Stimulated activated CD8-positive, alpha-beta memory T cell treated with anti-CD3 and anti-CD28 coated beads, Interleukin-15, amount 100 ng/mL, for 48 hours (primary cell): ENCODE data around the gene NOS1AP.
"Not testable (repeated sequence)": the region's sequence is repeated elsewhere in the genome, so short reads cannot be mapped to it uniquely, and the experiment has no call there.

Experiments
- DNase-seq, 2 donors: peaks; one replicate each; pipeline ENCODE4 v3.0.0-alpha.2; 2020; ENCODE audit warnings: low read depth in 2 of 2

NOS1AP gene

GRCh38 chr1:162195567-162195966, 126.1 kb downstream of the NOS1AP start:
- DNase-seq: no peak

GRCh38 chr1:162196387-162196786, 126.9 kb downstream of the NOS1AP start:
- no peak for DNase-seq

DNA sequence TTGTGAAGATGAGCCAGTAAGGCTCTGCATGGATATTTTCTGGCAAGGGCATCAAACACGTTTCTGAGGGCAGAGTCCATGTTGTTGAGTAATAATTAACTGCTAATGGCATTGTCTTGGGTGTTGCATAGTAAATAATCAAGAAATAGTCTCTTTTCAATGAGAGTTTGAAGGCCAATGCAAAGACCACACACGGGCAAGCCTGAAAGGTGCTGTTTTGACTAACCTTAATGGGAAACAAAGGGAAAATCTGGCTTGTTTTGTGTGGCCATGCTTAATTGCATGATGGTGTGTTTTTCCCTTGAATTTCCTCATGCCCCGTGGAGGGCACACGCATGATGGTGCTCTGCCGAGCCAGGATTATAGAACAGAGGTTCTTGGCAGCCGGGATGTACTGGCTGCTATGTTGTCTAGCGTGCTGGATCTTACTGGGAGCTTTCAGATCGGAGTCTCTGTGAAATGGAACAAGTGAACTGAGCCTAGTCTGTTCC, 127.6 kb downstream of the NOS1AP start:
- no peak for DNase-seq

DNA sequence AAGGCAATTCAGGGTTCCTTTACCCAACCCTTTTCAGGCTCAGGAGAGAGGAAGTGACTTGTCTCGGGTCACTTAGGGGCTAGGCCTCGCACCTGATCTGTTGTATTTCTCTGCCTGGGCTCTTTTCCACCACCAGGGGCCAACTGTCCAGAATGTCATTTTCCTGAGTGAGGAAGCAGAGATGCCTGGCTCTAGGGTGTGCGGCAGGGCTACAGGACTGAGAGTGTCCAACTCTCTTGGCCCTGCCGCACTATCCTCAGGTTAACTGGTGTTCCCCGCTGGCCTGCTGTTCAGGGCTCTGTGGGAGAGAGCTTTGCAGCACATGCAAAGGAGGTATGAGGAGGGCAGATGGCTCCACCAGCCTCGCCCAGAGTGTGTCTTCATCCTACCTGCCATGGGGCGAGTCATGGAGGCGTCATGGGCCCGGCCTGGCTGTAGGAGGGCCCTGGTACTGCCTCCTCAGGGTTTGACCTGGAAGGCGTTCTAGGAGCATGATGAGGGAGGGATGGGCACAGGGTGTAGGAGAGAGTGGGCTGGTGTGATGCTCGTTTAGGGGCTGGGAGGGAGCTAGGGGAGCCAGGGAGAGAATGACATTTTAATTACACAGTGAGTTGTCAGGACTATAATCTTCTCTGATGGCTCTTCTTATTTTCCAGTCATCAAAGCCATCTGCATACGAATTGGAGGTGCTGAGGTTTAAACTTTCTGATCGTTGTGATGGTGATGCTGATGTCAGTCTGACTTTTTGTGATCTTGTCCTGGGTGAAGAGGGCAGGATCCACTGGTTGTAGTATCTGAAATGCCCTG, 128.3 kb downstream of the NOS1AP start:
- DNase-seq: no peak

DNA sequence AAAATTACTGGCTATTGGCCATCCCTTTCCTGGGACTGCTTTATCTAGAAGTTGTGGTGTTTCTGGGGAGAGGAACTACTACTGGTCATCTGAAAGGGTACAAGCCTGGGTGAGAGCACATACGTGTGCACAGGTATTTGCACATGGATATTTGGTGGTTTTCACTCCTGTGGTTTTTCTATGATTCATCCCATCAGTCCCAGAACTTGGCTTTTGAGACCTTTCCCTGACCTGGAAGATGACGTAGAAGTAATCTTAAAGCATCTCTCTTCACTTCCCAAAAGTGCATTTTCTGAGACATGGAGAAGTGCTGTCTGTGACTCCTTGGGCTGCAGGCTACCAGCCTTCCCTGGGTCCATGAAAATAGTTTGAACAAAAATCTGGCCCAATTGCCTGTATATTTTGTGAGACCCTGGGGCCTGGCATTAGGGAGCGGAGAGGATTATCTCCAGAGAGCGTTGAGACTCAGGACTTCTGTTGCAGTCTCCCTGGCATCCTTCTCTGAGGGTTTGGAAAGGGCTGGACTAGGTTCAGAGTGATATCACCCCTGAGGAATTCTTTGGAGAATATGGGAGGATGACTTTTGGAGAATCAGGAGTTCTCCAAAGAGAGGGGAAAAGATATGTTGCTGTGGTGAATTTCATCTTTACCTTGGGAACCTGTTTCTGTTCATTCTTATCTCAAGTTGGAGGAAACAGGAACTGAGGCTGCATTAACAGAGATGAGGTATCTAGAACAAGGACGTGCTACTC, 130.8 kb downstream of the NOS1AP start:
- DNase-seq: no peak

DNA sequence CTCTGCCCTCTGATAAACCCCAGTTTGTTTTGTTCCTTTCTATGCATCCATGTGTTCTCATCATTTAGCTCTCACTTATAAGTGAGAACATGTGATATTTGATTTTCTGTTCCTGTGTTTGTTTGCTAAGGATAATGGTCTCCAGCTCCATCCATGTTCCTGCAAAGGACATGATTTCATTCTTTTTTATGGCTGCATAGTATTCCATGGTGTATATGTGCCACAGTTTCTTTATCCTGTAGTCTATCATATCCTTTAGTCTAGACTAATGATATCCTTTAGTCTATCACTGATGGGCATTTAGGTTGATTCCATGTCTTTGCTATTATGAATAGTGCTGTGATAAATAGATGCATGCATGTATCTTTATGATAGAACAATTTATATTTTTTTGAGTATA, 131.6 kb downstream of the NOS1AP start:
- DNase-seq: not testable (repeated sequence)

DNA sequence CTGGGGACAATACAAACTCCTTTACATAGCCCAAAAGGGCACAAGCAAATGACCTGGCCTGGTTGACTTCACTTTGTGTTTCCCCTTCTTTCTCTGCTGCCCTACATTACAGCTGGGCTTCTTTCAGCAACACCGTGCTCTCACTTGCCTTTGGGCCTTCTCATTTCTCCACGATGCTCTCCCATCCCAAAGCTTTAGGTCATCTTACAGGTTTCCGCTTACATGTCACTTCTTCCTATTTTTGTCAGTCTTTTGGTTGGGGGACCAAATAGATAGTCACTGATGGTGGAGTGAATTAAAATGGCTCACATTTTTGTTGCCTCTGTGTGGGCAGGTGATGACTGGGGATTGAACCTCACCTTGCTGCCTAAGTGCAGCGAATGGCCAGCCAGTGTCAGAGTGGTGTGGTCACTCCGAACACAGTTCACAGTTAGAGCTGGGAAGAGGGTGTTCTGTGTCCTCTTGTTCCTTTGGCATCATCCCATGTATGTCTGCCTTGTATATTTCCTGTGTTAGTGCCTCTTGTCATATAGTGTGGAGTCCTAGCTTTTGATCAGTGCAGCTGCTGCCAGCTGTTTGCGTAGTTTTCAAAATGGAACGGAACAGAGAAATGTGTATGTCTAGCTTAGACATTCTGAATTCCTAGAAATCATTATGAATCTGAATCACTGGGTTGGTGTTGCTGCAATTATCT, 134.8 kb downstream of the NOS1AP start:
- DNase-seq: no peak

GRCh38 chr1:162204823-162205155, 135.3 kb downstream of the NOS1AP start:
- no peak for DNase-seq

- DNase-seq: no peak
Measured at GRCh38 chr1:162206300-162206699, 136.8 kb downstream of the NOS1AP start.

DNA sequence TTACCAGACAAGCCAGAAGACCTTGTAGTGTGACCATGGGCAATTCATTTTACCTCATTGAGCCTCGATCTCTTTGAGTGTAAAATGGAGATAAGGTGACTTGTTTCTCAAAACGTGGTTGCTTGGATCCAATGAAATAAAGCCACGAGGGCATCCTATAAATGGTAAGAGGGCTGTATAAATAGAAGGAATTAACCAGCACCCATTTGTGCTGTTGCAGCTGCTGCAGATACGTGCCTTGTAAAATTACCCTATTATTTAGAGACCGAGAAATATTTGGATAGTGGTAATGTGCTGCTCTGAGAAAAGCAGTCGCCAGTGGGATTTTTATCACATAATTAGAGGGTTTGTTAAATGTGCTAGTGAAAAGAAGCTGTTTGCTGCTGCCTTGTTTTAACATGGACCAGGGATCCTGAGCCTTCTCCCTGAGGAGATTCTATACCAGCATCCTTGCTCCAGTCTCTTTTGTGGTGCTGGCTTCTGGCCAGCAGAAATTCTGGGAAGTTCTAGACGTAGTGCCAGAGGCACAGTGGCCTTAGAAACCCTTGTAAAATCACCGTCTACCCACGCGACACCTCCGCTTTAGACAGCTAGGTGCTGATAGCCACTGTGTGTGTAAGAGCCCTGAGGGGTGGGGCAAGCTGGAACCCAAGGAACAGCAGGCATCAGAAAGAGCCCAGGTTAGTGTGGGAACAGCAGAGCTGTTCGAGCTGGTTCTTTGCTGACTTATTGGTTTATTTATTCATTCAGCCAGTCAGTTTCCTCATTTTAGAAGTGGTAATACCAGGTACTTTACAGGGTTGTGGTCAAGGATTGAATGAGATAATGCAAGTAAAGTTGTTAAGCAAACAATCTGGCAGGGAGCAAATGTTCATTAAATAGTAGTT, 137.5 kb downstream of the NOS1AP start:
- DNase-seq: no peak

DNA sequence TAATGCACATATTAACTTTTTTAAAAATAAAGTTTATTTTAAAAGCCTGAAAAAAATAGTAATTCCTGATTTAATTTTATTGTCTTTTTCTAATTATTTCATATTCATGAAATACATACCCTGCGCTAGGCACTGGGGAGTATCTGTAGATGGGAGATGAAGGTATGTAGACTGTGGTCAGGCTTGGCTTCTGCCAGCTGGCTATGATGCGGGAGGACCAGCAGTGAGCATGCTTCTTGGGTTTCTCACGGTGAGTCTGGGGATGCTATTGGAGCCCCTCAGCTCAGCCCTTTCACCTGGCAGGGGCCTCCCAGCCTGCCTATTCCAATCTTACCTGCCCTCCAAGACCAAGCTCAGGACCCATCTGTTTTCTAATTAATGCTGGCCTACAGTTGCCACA, 138.4 kb downstream of the NOS1AP start:
- no peak for DNase-seq

GRCh38 chr1:162210196-162210595, 140.7 kb downstream of the NOS1AP start:
- DNase-seq: no peak

DNA sequence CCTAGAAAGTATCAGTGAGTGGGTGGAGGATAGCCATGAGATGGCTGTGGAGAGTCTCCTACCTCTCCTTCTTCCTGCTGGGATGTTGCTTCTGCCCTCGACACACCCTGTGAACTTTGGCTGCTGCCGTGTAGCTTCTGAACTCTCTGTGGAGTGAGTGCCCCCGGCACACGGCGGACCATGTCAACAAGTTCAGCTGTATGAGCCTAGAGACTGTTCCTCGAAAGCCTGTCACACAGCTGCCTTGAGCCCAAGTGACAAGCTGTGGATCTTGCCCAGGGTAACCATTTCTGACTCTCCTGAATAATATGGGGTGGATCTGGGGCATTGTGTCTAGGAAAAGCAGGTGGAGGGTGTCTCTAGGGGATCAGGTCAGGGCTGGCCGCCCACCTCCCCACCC, 143.2 kb downstream of the NOS1AP start:
- DNase-seq: no peak

GRCh38 chr1:162213281-162213912, 143.9 kb downstream of the NOS1AP start:
- DNase-seq: no peak

DNA sequence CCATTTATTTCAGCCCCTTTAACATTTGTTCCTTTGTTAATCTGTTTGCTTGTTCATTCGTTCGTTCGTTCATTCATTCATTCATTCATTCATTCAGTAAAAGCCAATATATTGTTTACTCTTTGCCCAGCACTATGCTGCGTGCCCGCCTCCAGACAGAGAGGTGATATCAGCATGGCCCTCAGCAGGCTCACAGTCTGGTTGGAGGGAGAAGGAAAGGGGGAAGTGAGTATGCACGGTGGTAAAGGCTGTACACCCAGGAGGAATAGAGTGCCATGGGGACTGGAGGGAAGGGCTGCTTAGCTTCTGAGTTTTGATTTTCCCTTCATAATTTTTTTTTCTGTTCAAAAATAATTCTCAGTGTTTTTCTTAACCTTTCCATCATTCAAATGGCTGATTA, 144.7 kb downstream of the NOS1AP start:
- no peak for DNase-seq

- no peak for DNase-seq
Measured at GRCh38 chr1:162215902-162216301, 146.4 kb downstream of the NOS1AP start.

- no peak for DNase-seq
Measured at GRCh38 chr1:162216604-162217003, 147.1 kb downstream of the NOS1AP start.

DNA sequence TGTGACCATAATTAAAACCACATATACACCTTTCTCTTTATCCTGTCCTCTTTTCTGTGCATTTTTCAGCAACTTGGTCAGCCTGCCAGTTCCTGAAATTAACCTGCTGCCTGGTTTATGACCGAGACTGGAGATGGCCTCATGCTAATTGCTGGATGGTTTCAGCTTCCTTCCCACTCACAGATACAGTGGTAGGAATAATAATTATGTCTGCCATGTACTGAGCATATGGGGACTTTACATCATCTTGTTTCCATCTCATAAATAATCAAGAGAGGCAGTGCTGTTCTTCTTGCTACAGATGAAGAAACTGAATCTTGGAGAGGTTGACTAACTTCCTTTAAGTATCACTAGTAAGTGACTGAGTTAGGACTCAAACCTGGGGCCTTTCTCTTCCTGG, 148.2 kb downstream of the NOS1AP start:
- no peak for DNase-seq

- no peak for DNase-seq
Measured at GRCh38 chr1:162218546-162218945, 149.1 kb downstream of the NOS1AP start.

GRCh38 chr1:162218975-162219374, 149.5 kb downstream of the NOS1AP start:
- DNase-seq: no peak

GRCh38 chr1:162219461-162219860, 150.0 kb downstream of the NOS1AP start:
- no peak for DNase-seq
